Heart right ventricle (tissue), 16 donors: ENCODE results near the gene TBC1D19. TPM values are rescaled to one million over a fixed set of nuclear protein-coding genes. Genes with fewer than 3 reads are reported as not detected.

Experiments
- ATAC-seq, 8 donors: fragments of 200-7000 bp; cut with Tn5 transposase; one replicate each; pipeline ENCODE4 v1.9.1; 2020; ENCODE audit warnings: mild to moderate bottlenecking in 8 of 8, moderate library complexity in 8 of 8, moderate number of reproducible peaks in 1 of 8
- DNase-seq, 2 donors: peaks; one replicate each; pipeline ENCODE4 v3.0.0-alpha.2; 2020
- H3K27ac ChIP-seq, 10 donors: fragments of 200-600 bp; sonication (generic) in 2 of 10; one replicate each; pipeline versions ENCODE4 v1.5.0 to v1.8.0; 2020 to 2022; ENCODE audit warnings: mild to moderate bottlenecking in 3 of 10
- H3K27me3 ChIP-seq, 7 donors: fragments of 200-600 bp; one replicate each; pipeline ENCODE4 v1.8.0; 2021 to 2022; ENCODE audit warnings: mild to moderate bottlenecking in 2 of 7
- H3K36me3 ChIP-seq, 9 donors: fragments of 200-600 bp; sonication (generic) in 1 of 9; one replicate each; pipeline versions ENCODE4 v1.5.0 to v1.8.0; 2020 to 2022; ENCODE audit warnings: mild to moderate bottlenecking in 2 of 9
- H3K4me1 ChIP-seq, 9 donors: fragments of 200-600 bp; sonication (generic) in 1 of 9; one replicate each; pipeline versions ENCODE4 v1.5.0 to v1.8.0; 2020 to 2022; ENCODE audit warnings: mild to moderate bottlenecking in 4 of 9
- H3K4me3 ChIP-seq, 10 donors: fragments of 200-600 bp; sonication (generic) in 2 of 10; one replicate each; pipeline versions ENCODE4 v1.5.0 to v1.8.0; 2020 to 2022; ENCODE audit warnings: mild to moderate bottlenecking in 7 of 10, moderate library complexity in 2 of 10
- H3K9me3 ChIP-seq, 11 donors: fragments of 200-600 bp in 10 of 11; sonication (generic) in 2 of 11; one replicate each; pipeline versions ENCODE4 v1.5.0 to v1.8.0; 2013 to 2022; ENCODE audit warnings: mild to moderate bottlenecking in 2 of 11, control low read depth in 1 of 11, moderate library complexity in 1 of 11
- CTCF ChIP-seq, 9 donors: fragments of 200-600 bp; sonication (generic) in 2 of 9; IDR thresholded peaks; one replicate each; pipeline versions ENCODE4 v1.5.0 to v1.8.0; 2021 to 2022; ENCODE audit warnings: antibody characterized with exemption in 9 of 9, mild to moderate bottlenecking in 5 of 9, moderate library complexity in 1 of 9
- WGBS, 2 donors: extraction: QIAGEN DNeasy Blood & Tissue Kit; methylation state at CpG; one replicate each; pipeline ENCODE4 v1.1.7; 2013; ENCODE audit warnings: inconsistent platforms in 1 of 2; 5-methylcytosine and 5-hydroxymethylcytosine counted together
- intact Hi-C, 10 donors: fragments of 100-400 bp; cut with DNase I; formaldehyde crosslinking; loops; one replicate each; pipeline versions ENCODE4 v1.11.1 to v1.14.2; 2022
- polyA plus RNA-seq, 2 donors: library from polyadenylated mRNA; stranded (reverse); fragments of 200-250 nt; gene quantifications; one replicate each; pipeline ENCODE4 v1.2.3, GENCODE V29; 2013
- total RNA-seq, 10 donors: library from RNA; stranded (reverse); fragmentation: NEBNext Ultra II Directional in 3 of 10; extraction: Animal tissue kit (Norgen Biotek cat#: 25700) in 3 of 10; gene quantifications; one replicate each; pipeline versions ENCODE4 v1.2.1 to v1.2.4, GENCODE V29; 2021 to 2023
- donor health status: Arrhythmogenic right ventricular cardiomyopathy.
- donor health status: ischemic (EF 13 %, LVEDD 7.1; RV severe dilation, severe dysfunction).
- donor health status: healthy with polysubstance abuse.
- donor health status: DM: no; HTN: yes; CAD: no.
- donor health status: DM: no; HTN: no; CAD: no.
- donor health status: ischemic (EF 25% LVEDD 6.9; RV normal size, moderate dysfunction).
- donor health status: ischemic (EF 25% LVEDD 5.7; RV mildly dilated, moderate dysfunction).
- donor health status: healthy.
- donor health status: DM: yes; HTN: yes; CAD: no.
- donor health status: Ischemic cardiomyopathy.
- donor health status: ischemic (EF 35%, LVEDD 5.7; RV mildly dilated, moderate dysfunction).
- donor health status: nonischemic (EF 11% LVEDD 7.7; RV severe dilation, severe dysfunction).
- donor health status: DM: yes; HTN: yes; CAD: no.
- donor health status: PGD.
- donor health status: ischemic (EF 29% LVEDD 5.4; RV normal size, mild dysfunction).
- donor health status: nonischemic (EF 23%, LVEDD 6.1; RV moderate dilation, normal function).

Gene TBC1D19
- total and polyA plus RNA-seq, 12 donors: 1.6 to 10.7 (median 9.4) TPM

DNA sequence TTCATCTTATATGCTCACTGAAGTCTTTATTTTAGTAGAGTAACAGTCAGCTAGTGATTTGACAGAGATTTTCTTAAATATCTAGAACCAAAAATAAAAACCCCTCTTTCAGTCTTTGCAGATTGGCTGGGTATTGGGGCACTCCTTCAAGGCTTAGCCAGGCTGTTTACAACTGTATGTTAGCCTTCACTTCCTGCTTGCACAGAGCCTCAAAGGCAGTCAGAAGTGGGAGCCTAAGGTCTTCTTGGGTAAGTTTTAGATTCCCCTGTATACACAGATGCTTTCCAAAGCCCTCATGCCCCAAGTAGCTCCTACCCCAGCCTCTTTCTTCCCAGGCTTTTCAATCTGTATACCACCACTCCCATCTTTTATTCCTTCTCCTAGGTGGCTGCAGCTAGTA lies 140.7 kb downstream of the TBC1D19 start:
- no peak for DNase-seq
- H3K27me3 ChIP-seq: no peaks in the 10 kb centered on the region
- no peak for TF ChIP-seq CTCF (IDR thresholded peaks at IDR 0.05)
- H3K4me1 ChIP-seq: peaks cover 0 to 12% (median 6%) of the 10 kb centered on the region in 9 donors
- H3K36me3 ChIP-seq: peaks cover 0 to 9% (median 0%) of the 10 kb centered on the region in 9 donors
- no peak for ATAC-seq
- H3K4me3 ChIP-seq: no peak overlapping the region
- intact Hi-C loops: loop anchor here in 4 of 10 donors (5.0 to 10.0 kb wide), 4 partner anchors 257 to 280 kb away; no protein-coding TSS in a partner anchor
- H3K27ac ChIP-seq: no peak overlapping the region
- H3K9me3 ChIP-seq: no peaks in the 10 kb centered on the region

- intact Hi-C loops: loop anchor here in 3 of 10 donors (5.0 to 10.0 kb wide), 3 partner anchors 272 to 280 kb away; no protein-coding TSS in a partner anchor
- no peak for ATAC-seq
These were observed 142.9 kb downstream of the TBC1D19 start for GRCh38 chr4:26726655-26727387.

GRCh38 chr4:26727844-26728243 lies 144.0 kb downstream of the TBC1D19 start:
- no peak overlapping the region for H3K4me3 ChIP-seq
- no peaks in the 10 kb centered on the region for H3K27me3 ChIP-seq
- H3K9me3 ChIP-seq: no peaks in the 10 kb centered on the region
- peaks cover 0 to 9% (median 0%) of the 10 kb centered on the region in 9 donors for H3K36me3 ChIP-seq
- no peak for TF ChIP-seq CTCF (IDR thresholded peaks at IDR 0.05)
- H3K4me1 ChIP-seq: peaks cover 0 to 12% (median 6%) of the 10 kb centered on the region in 9 donors
- ATAC-seq (no peak), DNase-seq (no peak)
- intact Hi-C loops: loop anchor here in 3 of 10 donors (5.0 to 10.0 kb wide), 3 partner anchors 273 to 279 kb away; no protein-coding TSS in a partner anchor
- H3K27ac ChIP-seq: no peak overlapping the region

More at GRCh38 chr4:26726655-26727387, 142.9 kb downstream of the TBC1D19 start:
- H3K27ac ChIP-seq: no peak overlapping the region
- no peaks in the 10 kb centered on the region for H3K27me3 ChIP-seq
- peaks cover 0 to 12% (median 6%) of the 10 kb centered on the region in 9 donors for H3K4me1 ChIP-seq
- no peaks in the 10 kb centered on the region for H3K9me3 ChIP-seq
- 85 to 87% methylated on average over 6 of the region's 6 CpGs for WGBS, 2 donors
- H3K36me3 ChIP-seq: peaks cover 0 to 9% (median 0%) of the 10 kb centered on the region in 9 donors
- DNase-seq: no peak
- no peak for TF ChIP-seq CTCF (IDR thresholded peaks at IDR 0.05)
- H3K4me3 ChIP-seq: no peak overlapping the region

DNA sequence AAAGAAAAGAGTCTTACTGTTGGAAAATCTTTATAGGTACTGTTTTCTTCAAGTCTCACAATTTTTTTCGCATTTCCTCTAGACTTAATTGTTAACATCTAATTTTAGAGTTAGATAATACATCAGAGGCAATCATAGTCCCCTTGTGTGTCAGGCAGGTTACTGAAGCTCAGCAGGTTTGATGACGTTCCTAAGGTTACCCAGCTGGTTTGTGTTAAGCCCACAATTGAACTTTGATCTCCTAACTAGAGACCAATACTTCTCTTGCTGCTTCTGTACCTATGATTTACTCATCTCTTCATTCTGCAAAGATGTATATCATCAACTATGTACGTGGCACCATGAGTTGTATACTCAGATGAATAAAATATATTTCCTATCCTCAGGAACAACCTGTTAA lies 145.1 kb downstream of the TBC1D19 start:
- peaks cover 0 to 12% (median 6%) of the 10 kb centered on the region in 9 donors for H3K4me1 ChIP-seq
- no peak for ATAC-seq
- H3K36me3 ChIP-seq: peaks cover 0 to 9% (median 0%) of the 10 kb centered on the region in 9 donors
- H3K27ac ChIP-seq: no peak overlapping the region
- 90 to 92% methylated on average over 3 of the region's 3 CpGs for WGBS, 2 donors
- no peaks in the 10 kb centered on the region for H3K9me3 ChIP-seq
- TF ChIP-seq CTCF (IDR thresholded peaks at IDR 0.05): no peak
- intact Hi-C loops: loop anchor here in 3 of 10 donors (5.0 to 10.0 kb wide), 3 partner anchors 274 to 278 kb away; no protein-coding TSS in a partner anchor
- no peak overlapping the region for H3K4me3 ChIP-seq
- no peaks in the 10 kb centered on the region for H3K27me3 ChIP-seq
- no peak for DNase-seq
